ACHN (cell line): Measurements from ENCODE around the gene GIPC1.
A peak's percentile ranks its signal among the peaks of the same experiment; 100 is the strongest.

Experiments used
- DNase-seq: peaks from one replicate; pipeline ENCODE4 v3.0.0-alpha.2; 2015
- in situ Hi-C: cut with HindIII; loops from 2 replicates; pipeline ENCODE4 v1.10.0; 2017; ENCODE audit warnings: low sequenced_read_pairs, low pct_ligation_motif_present, low pct_unique_long_range_greater_than_20kb

GIPC1 gene

DNA sequence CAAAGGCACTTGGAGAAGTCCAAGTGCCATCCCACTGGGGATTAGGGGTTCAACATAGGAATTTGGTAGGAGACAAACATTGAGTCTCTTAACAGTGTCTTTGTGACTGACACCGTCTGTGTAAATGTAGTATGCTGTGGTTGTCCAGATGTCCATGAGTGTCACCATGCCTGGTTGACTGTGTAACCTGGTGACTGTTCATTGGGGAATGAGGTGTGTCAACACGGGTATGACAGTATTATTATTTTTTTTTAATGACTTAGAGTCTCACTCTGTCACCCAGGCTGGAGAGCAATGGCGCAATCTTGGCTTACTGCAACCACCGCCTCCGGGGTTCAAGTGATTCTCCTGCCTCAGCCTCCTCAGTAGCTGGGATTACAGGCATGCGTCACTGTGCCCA, 46.6 kb downstream of the GIPC1 start:
- no peak for DNase-seq
- in situ Hi-C loops: no loop called here

DNA sequence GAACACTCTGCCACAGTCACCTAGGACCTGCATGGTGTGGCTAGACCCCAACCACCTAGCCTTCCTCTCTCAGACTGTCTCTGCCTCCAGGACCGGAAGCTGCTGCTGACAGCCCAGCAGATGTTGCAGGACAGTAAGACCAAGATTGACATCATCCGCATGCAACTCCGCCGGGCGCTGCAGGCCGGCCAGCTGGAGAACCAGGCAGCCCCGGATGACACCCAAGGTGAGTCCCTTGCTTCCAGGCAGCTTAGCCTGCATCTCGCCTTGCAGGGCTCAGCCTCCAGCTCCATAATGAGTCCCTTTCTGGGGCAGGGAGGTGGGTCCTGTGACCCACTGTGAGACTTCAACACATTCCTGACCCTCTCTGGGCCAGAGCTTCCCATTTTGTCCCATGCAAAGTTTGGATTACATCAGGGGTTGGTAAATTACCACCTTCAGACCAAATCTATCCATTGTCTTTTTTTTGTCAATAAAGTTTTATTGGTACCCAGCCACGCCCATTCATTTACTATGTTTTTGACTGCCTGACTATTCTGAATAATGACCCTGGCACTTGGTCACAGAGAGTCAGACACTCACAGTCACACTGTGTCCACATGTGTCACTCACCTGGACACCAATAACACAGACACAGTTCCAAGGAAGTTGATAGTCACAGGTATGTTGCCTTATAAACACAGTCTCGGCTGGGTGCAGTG, 49.4 kb downstream of the GIPC1 start:
- in situ Hi-C loops: no loop called here
- no peak for DNase-seq

DNA sequence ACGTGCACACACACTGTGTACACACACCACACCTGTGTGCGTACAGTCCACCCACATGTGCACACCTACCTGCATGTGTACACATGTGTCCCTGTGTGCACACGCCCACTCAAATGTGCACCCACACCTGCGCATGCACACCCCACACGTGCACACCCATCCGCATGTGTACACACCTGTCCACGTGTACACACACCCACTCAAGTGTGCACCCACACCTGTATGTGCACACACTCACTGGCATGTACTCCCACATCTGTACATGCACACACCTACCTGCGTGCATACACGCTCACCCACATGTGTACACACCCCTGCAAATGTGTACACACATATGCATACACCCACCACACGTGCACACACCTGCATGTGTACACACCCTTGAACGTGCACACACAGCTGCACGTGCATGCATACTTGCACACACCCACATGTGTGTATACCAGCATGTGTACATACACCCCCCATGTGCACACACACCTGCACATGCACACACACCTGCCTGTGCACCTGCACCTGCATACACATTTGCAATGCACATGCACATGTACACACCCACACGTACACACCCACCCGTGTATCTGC, 52.2 kb downstream of the GIPC1 start:
- in situ Hi-C loops: no loop called here
- no peak for DNase-seq

DNA sequence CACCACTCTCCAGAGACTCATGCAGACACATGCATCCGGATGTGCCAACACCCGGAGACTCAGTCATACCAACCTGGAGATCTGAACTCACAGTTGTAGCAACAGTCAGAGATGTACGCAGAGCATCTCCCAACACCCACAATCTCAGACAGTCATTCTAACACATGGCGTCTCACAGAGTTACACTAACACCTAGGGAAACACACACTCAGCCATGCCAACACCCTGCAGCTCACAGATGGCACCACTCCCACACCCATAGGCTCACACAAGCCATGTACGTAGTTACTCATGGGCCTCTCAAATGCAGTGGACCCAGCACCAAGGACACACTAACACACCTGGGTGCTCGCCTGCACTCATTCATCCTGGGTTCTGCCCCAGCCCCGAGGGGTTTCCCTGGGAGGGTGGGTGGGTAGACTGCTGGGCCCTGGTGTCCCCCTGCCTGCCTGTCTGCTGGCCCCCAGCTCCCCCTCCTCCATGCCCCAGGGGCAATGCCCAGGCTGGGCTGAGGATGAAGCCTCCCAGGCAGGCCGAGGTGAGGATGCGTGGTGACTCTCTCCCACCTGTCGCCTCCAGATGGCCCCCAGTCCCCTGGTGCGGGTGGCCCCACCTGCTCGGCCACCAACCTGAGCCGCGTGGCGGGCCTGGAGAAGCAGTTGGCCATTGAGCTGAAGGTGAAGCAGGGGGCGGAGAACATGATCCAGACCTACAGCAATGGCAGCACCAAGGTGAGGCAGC, 52.9 kb downstream of the GIPC1 start:
- DNase-seq: no peak
- in situ Hi-C loops: no loop called here

DNA sequence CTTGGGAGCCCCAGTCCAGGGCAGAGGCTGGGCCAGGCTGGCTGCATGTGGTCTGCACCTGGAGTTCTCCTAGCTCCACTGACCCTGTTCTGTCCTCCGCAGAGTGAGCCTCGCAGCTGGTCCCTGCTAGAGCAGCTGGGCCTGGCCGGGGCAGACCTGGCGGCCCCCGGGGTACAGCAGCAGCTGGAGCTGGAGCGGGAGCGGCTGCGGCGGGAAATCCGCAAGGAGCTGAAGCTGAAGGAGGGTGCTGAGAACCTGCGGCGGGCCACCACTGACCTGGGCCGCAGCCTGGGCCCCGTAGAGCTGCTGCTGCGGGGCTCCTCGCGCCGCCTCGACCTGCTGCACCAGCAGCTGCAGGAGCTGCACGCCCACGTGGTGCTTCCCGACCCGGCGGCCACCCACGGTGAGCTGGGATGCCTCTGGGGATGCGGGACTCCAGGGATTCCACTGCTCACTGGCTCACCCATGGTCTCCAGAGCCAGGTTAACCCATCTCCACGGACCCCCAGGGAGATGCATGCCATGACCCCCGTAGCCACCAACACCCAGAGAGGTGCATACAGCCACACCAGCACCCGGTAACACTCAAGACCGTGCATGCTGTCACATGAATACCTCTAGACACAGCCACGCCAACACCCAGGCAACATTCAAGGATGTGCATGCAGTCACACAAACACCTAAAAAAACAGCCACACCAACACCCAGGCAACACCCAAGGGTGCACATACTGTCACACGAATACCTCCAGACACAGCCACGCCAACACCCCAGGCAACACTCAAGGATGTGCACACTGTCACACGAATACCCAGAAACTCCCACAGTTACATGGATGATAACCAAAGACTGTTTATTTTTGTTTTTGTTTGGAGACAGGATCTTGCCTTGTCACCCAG, 54.6 kb downstream of the GIPC1 start:
- no peak for DNase-seq
- in situ Hi-C loops: no loop called here

DNA sequence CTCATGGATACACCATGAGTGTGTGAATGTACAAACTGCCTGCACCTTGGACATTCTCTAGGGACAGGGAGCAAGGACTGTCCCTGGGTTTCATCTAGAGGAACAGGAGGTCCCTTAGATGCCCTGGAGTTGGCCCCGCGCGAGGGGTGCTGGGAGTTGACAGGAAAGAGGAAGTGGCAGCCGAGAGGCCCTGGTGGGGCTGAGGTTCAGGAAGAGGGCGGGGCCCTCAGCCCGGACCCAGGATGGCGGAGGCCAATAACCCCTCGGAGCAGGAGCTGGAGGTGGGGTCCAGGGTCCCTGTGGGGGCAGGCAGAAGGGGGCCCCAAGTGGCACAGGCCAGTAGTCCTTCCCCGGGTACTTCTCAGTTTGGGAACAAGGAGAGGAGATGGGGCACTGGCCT, 55.9 kb downstream of the GIPC1 start:
- in situ Hi-C loops: no loop called here

DNA sequence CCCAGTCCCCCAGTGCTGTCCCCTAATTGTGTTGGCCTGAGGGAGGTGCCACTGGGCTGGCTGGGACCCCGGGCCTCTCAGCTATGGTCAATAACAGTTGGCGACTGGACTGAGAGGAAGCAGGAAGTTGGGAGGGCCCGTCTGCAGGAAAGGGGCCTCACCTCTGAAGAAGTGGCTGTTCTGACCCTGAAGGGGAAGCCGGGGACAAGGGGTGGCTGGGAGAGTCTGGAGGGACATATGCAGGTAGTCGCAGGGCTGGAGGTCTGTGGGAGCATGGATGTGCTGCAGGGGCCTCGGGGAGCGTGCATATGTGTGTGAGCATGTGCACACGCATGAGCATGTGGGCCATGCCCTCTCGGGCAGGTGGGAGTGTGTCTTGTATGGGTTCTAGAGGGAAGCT, 56.9 kb downstream of the GIPC1 start:
- no peak for DNase-seq
- in situ Hi-C loops: no loop called here

More for the DNA sequence above, 55.9 kb downstream of the GIPC1 start:
- no peak for DNase-seq

DNA sequence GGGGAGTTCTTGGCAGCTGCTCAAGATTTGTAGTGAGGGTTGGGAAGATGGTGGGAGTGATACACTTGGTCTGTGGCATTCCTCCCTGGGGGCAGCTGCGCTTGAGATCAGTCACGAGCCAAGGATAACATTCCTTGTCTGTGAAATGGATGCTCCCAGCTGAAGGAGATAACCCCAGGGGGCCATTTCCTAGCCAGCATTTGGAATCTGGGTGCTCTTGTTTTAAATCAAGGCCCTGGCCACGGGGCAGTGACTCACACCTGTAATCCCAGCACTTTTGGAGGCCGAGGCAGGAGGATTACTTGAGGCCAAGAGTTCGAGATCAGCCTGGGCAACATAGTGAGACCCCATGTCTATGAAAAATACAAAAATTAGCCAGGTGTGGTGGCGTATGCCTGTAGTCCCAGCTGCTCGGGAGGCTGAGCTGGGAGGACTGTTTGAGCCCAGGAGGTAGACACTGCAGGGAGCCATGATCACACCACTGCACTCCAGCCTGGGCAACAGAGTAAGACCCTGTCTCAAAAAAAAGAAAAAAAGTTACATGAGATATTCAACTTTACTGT, 58.3 kb downstream of the GIPC1 start:
- in situ Hi-C loops: no loop called here
- no peak for DNase-seq

DNA sequence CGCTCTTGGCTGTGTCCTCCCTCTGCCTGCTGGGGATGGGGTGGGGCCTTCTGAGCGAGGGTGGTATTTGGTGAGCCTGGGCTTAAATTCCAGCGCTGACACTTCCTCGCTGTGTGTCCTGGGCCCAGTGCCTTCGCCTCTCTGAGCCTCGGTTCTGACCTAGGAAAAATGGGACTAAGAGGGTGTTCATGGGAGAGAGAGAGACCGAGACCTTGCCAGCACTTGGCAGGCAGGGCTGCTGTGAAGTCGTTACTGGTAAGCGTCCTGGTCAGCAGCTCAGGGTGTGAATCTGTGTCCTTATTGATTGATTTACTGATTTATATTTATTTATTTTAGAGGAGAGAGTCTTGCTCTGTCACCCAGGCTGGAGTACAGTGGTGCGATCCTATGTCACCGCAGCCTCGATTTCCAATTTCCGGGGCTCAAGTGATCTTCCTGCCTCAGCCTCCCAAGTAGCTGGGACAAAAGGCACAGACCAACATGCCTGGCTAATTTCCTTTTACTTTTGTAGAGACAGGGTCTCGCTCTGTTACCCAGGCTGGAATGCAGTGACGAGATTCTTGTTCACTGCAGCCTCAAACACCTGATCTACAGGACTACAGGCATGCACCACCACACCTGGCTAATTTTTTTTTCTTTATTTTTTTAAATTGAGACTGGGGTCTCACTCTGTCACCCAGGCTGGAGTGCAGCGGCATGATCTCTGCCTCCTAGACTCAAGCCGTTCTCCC, 60.4 kb downstream of the GIPC1 start:
- no peak for DNase-seq
- in situ Hi-C loops: no loop called here

DNA sequence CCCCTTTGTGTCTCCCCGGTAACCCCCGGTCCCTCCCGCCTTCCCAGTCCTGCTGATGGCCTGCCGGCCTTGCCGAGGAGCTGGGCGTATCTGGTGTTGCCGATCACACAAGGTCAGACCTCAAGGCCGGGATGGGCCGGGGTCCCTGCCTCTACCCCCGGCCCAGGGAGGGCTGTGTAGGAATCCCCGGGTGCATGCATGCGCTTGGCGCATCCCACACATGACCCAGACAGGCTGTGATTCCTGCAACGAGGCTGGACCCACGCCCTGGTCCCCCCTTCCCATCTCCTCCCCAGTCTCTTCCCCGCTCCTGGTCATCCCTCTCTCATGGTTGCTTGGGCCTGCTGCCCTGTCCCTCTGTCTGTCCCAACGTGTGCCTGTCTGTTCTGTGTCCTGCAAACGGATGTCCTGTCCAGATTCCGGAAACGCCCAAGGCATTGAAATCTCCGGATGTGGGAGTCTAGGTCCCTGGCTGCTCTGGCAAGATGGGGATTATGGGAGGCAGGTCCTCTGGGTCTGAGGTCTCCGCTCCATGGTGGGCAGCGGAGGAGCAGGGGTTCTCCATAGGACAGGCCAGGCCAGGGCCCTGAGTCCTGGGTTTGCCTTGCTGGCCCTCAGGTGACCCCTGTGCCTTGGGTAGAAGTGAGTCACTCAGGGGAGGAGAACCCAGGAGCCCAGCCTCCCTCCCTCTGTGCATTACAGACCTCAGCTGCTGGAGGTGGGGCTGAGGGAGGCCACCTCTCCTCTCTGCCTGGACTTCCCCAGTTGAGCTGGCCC, 61.2 kb downstream of the GIPC1 start:
- DNase-seq: peak; percentile 84
- in situ Hi-C loops: no loop called here

DNA sequence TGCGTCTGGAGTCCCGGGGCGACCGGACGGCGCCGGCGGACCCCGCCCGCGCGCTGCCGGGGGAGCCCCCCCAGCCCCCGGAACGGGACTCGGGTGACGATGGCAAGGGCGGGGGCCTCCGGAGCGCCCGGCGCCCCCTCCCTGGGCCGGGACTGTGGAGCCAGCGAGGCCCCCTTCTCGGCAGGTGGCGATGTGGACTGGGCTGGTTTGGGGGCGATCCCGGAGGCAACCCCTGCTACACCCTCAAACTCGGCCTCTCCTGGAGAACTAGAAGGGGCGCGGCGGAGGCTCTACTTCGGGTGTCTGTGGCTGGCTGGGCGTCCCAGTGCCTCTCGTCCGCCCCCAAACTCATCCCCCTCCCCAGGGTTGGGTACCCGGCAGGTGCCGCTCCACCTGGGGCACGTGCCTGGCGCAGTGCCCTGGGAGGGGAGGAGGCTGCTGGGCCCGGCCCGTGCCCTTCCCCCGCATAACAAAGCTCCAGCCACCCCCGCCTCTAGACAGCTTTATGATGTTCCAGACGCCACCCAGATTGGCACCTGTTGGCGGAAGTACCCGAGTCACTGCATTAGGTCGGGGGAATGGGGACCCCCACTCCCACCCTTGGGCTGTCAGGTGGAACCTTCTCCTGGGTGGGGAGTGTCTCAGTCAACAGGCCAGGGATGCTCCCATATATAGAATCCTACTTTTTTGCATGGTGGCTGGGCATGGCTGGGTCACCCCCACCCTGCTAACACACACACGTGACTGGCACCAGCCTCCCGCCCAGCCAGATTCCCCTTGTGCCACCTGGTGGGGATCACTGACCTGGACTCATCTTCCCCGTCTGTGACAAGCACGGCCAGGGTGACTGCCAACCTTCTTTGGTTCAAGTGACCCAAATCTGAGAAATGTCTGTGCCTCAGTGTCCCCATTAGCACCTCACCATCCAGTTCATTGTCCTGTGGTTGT, 62.1 kb downstream of the GIPC1 start:
- in situ Hi-C loops: no loop called here
- no peak for DNase-seq

DNA sequence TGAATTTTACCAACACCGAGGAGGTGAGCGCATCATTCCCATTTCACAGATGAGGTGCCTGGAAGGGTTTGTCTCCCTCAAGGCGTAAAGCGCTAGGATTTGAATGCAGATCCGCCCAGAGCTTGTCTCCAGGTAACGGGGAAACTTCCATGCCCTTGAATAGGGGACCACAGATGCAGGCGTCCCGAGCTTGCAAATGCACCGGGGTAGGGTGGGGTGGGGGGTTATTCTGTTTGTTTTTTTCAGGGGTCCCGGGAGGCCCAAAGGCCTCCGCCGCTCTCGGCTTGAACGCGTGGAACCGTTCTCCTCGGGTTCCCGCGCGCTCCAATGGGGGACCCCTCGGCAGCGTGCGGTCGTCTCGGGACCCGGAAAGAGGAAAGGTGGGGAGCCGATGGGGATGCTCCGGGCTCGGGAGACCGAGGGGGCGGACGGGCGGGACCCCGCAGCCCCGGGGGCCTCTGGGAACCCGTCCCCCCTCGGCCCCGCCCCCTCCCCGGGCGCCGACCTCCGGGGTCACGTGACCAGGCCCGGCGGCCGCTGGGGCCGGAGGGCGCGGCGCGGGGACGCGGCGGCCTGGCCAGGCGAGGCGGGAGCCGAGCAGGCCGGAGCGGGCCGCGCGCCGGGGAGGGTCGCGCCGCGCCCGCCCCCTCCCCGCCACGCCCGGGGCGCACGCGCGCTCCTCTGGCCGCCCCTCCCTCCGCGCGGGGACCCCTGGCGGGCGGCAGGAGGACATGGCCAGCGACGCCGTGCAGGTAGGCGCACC, 63.0 kb downstream of the GIPC1 start, which contains the start of gene PKN1:
PKN1 (plus strand) TSS at position 516 of the 763 bp plus-strand sequence; CDS start at position 732, 216 bp downstream.
- in situ Hi-C loops: no loop called here
- peak; percentile 48 for DNase-seq

DNA sequence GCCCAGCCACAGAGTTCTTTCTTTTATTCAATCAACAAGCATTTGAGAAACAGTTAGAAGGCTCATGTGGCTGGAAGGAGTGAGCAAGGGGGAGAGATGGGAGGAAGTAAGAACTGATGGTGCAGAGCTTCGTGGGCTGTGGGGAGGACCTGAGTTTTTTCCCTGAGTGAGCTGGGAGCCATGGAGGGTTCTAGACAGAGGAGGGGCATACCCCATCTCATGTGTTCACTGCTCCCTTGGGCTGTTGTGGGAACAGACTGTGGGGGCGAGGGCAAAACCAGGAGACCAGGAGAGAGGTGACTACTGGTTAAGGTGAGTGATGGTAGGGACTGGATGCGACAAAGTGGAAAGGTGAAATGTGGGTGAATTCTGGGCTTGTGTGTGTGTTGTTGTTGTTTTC, 65.2 kb downstream of the GIPC1 start:
- DNase-seq: no peak
- in situ Hi-C loops: no loop called here

DNA sequence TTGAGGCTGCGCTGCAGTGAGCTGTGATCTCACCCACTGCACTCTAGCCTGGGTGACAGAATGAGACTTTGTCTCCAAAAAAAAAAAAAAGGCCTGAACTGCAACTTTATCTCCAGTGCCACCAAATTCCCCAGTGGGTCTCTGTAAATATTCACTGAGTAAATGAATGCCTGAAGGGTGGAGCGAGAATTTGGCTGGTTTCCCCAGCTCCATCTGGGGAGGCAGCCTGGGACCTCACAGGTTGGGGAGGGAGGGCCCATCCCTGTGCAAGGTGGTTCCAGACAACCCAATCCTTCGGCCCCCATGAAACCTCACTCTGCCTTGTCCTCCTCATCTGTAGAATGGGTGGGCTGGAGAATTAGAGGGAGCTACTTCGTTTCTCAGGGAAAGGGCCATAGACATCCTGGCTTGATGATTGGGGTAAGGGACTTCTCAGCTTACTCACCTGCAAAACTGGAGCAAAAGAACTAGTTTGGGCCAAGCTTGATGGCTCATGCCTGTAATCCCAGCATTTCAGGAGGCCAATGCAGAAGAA, 67.0 kb downstream of the GIPC1 start:
- in situ Hi-C loops: no loop called here
- no peak for DNase-seq
